Keratinocyte (primary cell): ENCODE results near the gene GTF2H3. TPM values are rescaled to one million over a fixed set of nuclear protein-coding genes. Genes with fewer than 3 reads are reported as not detected.

Experiments
- DNase-seq: peaks from one replicate; pipeline ENCODE4 v3.0.0-alpha.2; 2011; ENCODE audit warnings: low read depth, missing footprints, low spot score
- FAIRE-seq: peaks from 2 replicates; lab custom pipeline; 2011; peaks lifted over from hg19 to GRCh38; lab: Jason Lieb, UNC
- H2AFZ ChIP-seq: 2 replicates; pipeline ENCODE4 v1.6.0; 2012; ENCODE audit warnings: low read length, control low read depth, inconsistent platforms; ENCODE audit not compliant: control insufficient read depth
- H3K27ac ChIP-seq: 2 replicates; pipeline ENCODE4 v1.5.1; 2011; ENCODE audit warnings: low read length; ENCODE audit not compliant: control insufficient read depth, insufficient read depth
- H3K27me3 ChIP-seq: 3 replicates; pipeline ENCODE4 v1.6.0; 2011; ENCODE audit warnings: low read length; ENCODE audit not compliant: control insufficient read depth, insufficient read depth; ENCODE audit errors: extremely low read depth
- H3K36me3 ChIP-seq, 2 experiments: 2 replicates in 1 of 2; 3 replicates in 1 of 2; pipeline ENCODE4 v1.5.1; 2011; ENCODE audit warnings: low read length in 2 of 2, mild to moderate bottlenecking in 1 of 2; ENCODE audit not compliant: control insufficient read depth in 2 of 2, insufficient read depth in 2 of 2; ENCODE audit errors: extremely low read depth in 1 of 2
- H3K4me1 ChIP-seq: 3 replicates; pipeline ENCODE4 v1.5.1; 2011; ENCODE audit warnings: low read length; ENCODE audit not compliant: control insufficient read depth, insufficient read depth; ENCODE audit errors: extremely low read depth
- H3K4me2 ChIP-seq: 3 replicates; pipeline ENCODE4 v1.6.0; 2011; ENCODE audit warnings: low read depth, low read length; ENCODE audit not compliant: control insufficient read depth, insufficient read depth; ENCODE audit errors: extremely low read depth
- H3K4me3 ChIP-seq, 3 experiments: fragments of 200-600 bp in 1 of 3; sonication (generic) in 1 of 3; 2 replicates in 2 of 3; 3 replicates in 1 of 3; pipeline ENCODE4 v1.5.1; 2011 to 2016; ENCODE audit warnings: low read length in 3 of 3, mild to moderate bottlenecking in 3 of 3, control low read depth in 2 of 3, inconsistent platforms in 1 of 3, low read depth in 1 of 3, mixed read lengths in 1 of 3, mixed run types in 1 of 3, moderate library complexity in 1 of 3; ENCODE audit not compliant: control insufficient read depth in 2 of 3, insufficient read depth in 2 of 3; ENCODE audit errors: extremely low read depth in 1 of 3
- H3K79me2 ChIP-seq: 2 replicates; pipeline ENCODE4 v1.6.0; 2012; ENCODE audit warnings: low read length; ENCODE audit not compliant: control insufficient read depth, insufficient read depth
- H3K9ac ChIP-seq: 3 replicates; pipeline ENCODE4 v1.6.0; 2011; ENCODE audit warnings: low read length; ENCODE audit not compliant: control insufficient read depth, insufficient read depth; ENCODE audit errors: extremely low read depth
- H3K9me1 ChIP-seq: 3 replicates; pipeline ENCODE4 v1.6.0; 2011; ENCODE audit warnings: low read length; ENCODE audit not compliant: control insufficient read depth, insufficient read depth; ENCODE audit errors: extremely low read depth
- H3K9me3 ChIP-seq: 2 replicates; pipeline ENCODE4 v1.5.1; 2012; ENCODE audit warnings: low read depth, low read length; ENCODE audit not compliant: control insufficient read depth
- H4K20me1 ChIP-seq: 3 replicates; pipeline ENCODE4 v1.6.0; 2011; ENCODE audit warnings: low read length; ENCODE audit not compliant: control insufficient read depth, insufficient read depth; ENCODE audit errors: extremely low read depth
- CTCF ChIP-seq, 3 experiments: IDR thresholded peaks in 1 of 3; conservative IDR thresholded peaks in 1 of 3; optimal IDR thresholded peaks in 1 of 3; 2 replicates in 2 of 3; 3 replicates in 1 of 3; pipeline versions ENCODE3 to v1.5.1; 2011; ENCODE audit warnings: low read length in 3 of 3, mild to moderate bottlenecking in 3 of 3, moderate library complexity in 2 of 3, control low read depth in 1 of 3, inconsistent platforms in 1 of 3; ENCODE audit not compliant: insufficient read depth in 2 of 3; ENCODE audit errors: extremely low read depth in 1 of 3
- EZH2 ChIP-seq: IDR thresholded peaks from one replicate; pipeline ENCODE4 v1.6.1; 2012; ENCODE audit warnings: inconsistent platforms, mild to moderate bottlenecking, low read length, moderate library complexity
- dilution Hi-C: fragments of 300-500 bp; cut with MboI; formaldehyde crosslinking; loops from one replicate; pipeline ENCODE4 v1.7.0; 2020; ENCODE audit warnings: low sequenced_read_pairs; ENCODE audit not compliant: extremely low pct_ligation_motif_present
- polyA plus RNA-seq, 5 experiments: library from polyadenylated mRNA; depleted of rRNA in 3 of 5; stranded (reverse) in 3 of 5; stranded (forward) in 1 of 5; unstranded in 1 of 5; fragments of >200 nt; gene quantifications; 1 replicate in 1 of 5; 2 replicates in 3 of 5; 3 replicates in 1 of 5; pipeline versions ENCODE4 v1.2.1 to v1.2.3, GENCODE V29; 2011 to 2012; ENCODE audit warnings: missing spikeins in 2 of 5, low read depth in 1 of 5, low replicate concordance in 1 of 5

Gene GTF2H3
- polyA plus RNA-seq, 1 donor (not counting 4 experiments of a cell fraction or from before 2014, with no cell fraction given), result 57.2 TPM

- H3K4me2 ChIP-seq, result no peak overlapping the region
- no peaks in the 10 kb centered on the region for H3K9me3 ChIP-seq
- H3K9me1 ChIP-seq, result no peaks in the 10 kb centered on the region
- H3K79me2 ChIP-seq, result peaks cover 8% of the 10 kb centered on the region
- FAIRE-seq (no peak), DNase-seq (no peak)
- no peaks in the 10 kb centered on the region for H3K27me3 ChIP-seq
- peaks cover 3% of the 10 kb centered on the region for H3K4me1 ChIP-seq
- dilution Hi-C loops, result no loop called here
- no peak overlapping the region for H3K9ac ChIP-seq
- no peak overlapping the region for H3K27ac ChIP-seq
- H4K20me1 ChIP-seq, result no peaks in the 10 kb centered on the region
- no peak overlapping the region for H2AFZ ChIP-seq
- TF ChIP-seq EZH2, result no peak
- TF ChIP-seq CTCF (optimal IDR thresholded peaks at IDR 0.05 in 1 of 3, IDR thresholded peaks at IDR 0.05 in 1 of 3, conservative IDR thresholded peaks at IDR 0.05 in 1 of 3; ENCODE audit: extremely low read depth in 1 of 3, insufficient read depth in 2 of 3, low read length in 3 of 3), result no peak
- peaks cover 18 to 25% of the 10 kb centered on the region in 2 experiments for H3K36me3 ChIP-seq
- no peak overlapping the region for H3K4me3 ChIP-seq
Observed at GRCh38 chr12:123645878-123646277, 12.2 kb downstream of the GTF2H3 start.

GRCh38 chr12:123648401-123648800 lies 14.8 kb downstream of the GTF2H3 start:
- Histone ChIP-seq H3K4me2 (no peak overlapping the region), H3K4me1 (peaks cover 3% of the 10 kb centered on the region), H3K9me3 (no peaks in the 10 kb centered on the region), H3K4me3 (no peak overlapping the region), H3K9me1 (no peaks in the 10 kb centered on the region), H3K27ac (no peak overlapping the region), H4K20me1 (no peaks in the 10 kb centered on the region), H3K9ac (no peak overlapping the region), H3K27me3 (no peaks in the 10 kb centered on the region), H2AFZ (no peak overlapping the region), H3K79me2 (peaks cover 7% of the 10 kb centered on the region), H3K36me3 (peaks cover 19 to 25% of the 10 kb centered on the region in 2 experiments)
- TF ChIP-seq EZH2 (no peak), CTCF (optimal IDR thresholded peaks at IDR 0.05 in 1 of 3, IDR thresholded peaks at IDR 0.05 in 1 of 3, conservative IDR thresholded peaks at IDR 0.05 in 1 of 3; ENCODE audit: extremely low read depth in 1 of 3, insufficient read depth in 2 of 3, low read length in 3 of 3) (no peak)
- DNase-seq, result no peak
- no peak for FAIRE-seq
- dilution Hi-C loops, result no loop called here
